Tibial nerve (tissue), 4 donors: ENCODE measurements around the gene PRKCSH.
"Not testable (repeated sequence)": the region's sequence is repeated elsewhere in the genome, so short reads cannot be mapped to it uniquely, and the experiment has no call there.

Source experiments
- CTCF ChIP-seq, 5 experiments: fragments of 200-600 bp in 3 of 5; fragments of 450-650 bp in 2 of 5; sonication (generic) in 3 of 5; IDR thresholded peaks; one replicate each; pipeline ENCODE4 v1.5.1; 2016 to 2019; ENCODE audit warnings: antibody characterized with exemption in 5 of 5, mild to moderate bottlenecking in 3 of 5, moderate library complexity in 2 of 5
- EP300 ChIP-seq, 2 donors: sonication (generic); formaldehyde crosslinking; IDR thresholded peaks; one replicate each; pipeline ENCODE4 v1.6.1; 2017; ENCODE audit warnings: antibody characterized with exemption in 2 of 2, mild to moderate bottlenecking in 1 of 2
- POLR2A ChIP-seq, 2 donors: fragments of 450-650 bp; IDR thresholded peaks; one replicate each; pipeline ENCODE4 v1.6.1; 2017; ENCODE audit warnings: antibody characterized with exemption in 2 of 2, mild to moderate bottlenecking in 2 of 2, moderate library complexity in 2 of 2

DNA sequence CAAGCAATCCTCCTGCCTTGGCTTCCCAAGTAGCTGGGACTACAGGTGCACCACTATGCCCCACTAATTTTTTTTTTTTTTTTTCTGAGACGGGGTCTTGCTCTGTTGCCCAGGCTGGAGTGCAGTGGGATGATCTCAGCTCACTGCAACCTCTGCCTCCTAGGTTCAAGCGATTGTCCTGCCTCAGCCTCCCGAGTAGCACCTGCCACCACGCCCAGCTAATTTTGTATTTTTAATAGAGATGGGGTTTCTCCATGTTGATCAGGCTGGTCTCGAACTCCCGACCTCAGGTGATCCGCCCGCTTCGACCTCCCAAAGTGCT lies 19.8 kb downstream of the PRKCSH start:
- not testable (repeated sequence) for TF ChIP-seq CTCF, EP300, POLR2A (IDR thresholded peaks at IDR 0.05)
